Mammary epithelial cell (primary cell): ENCODE measurements around the gene ENOX2.

ENCODE experiments used
- CTCF ChIP-seq, 2 donors: IDR thresholded peaks in 1 of 2; conservative IDR thresholded peaks in 1 of 2; 2 replicates each; pipeline ENCODE4 v1.5.1; 2011 to 2012; ENCODE audit warnings: inconsistent platforms in 2 of 2, low read length in 2 of 2, mild to moderate bottlenecking in 2 of 2, control low read depth in 1 of 2, low read depth in 1 of 2; ENCODE audit not compliant: insufficient read depth in 1 of 2; ENCODE audit errors: extremely low read depth in 1 of 2
- EZH2 ChIP-seq: IDR thresholded peaks from 2 replicates; pipeline ENCODE4 v1.6.1; 2012; ENCODE audit warnings: low read length, inconsistent platforms, borderline replicate concordance

GRCh38 chrX:130725519-130725918 is 177.5 kb downstream of the ENOX2 start:
- TF ChIP-seq CTCF (conservative IDR thresholded peaks at IDR 0.05 in 1 of 2, IDR thresholded peaks at IDR 0.05 in 1 of 2; ENCODE audit: extremely low read depth in 1 of 2, insufficient read depth in 1 of 2, low read depth in 1 of 2, low read length in 2 of 2), result no peak
- no peak for TF ChIP-seq EZH2
